Erythroblast (primary cell): ENCODE results near the gene PLEKHM3.
A peak's percentile ranks its signal among the peaks of the same experiment; 100 is the strongest.

Experiments used
- DNase-seq, 2 experiments: peaks; one replicate each; lab custom pipeline; 2025; lab: John Stamatoyannopoulos, UW
- GATA1 ChIP-seq: IDR thresholded peaks from 2 replicates; pipeline ENCODE4 v1.6.1; 2011; ENCODE audit warnings: low read depth, mild to moderate bottlenecking, control low read depth, low read length, moderate library complexity
- POLR2A ChIP-seq: IDR thresholded peaks from 2 replicates; pipeline ENCODE4 v1.6.1; 2011; ENCODE audit warnings: mild to moderate bottlenecking, low read length

The PLEKHM3 gene

GRCh38 chr2:207783514-207783913, 241.8 kb downstream of the PLEKHM3 start:
- no peak for DNase-seq
- TF ChIP-seq POLR2A: no peak
- no peak for TF ChIP-seq GATA1

- TF ChIP-seq GATA1: no peak
- TF ChIP-seq POLR2A: no peak
- DNase-seq: no peak
These were observed 242.9 kb downstream of the PLEKHM3 start for GRCh38 chr2:207782238-207783030.

- no peak for DNase-seq
- TF ChIP-seq POLR2A (no peak), GATA1 (no peak)
These were observed 245.8 kb downstream of the PLEKHM3 start for GRCh38 chr2:207779523-207779922.

- no peak for TF ChIP-seq POLR2A
- TF ChIP-seq GATA1: no peak
- no peak for DNase-seq
These were observed 246.9 kb downstream of the PLEKHM3 start for GRCh38 chr2:207778298-207778882.

GRCh38 chr2:207777124-207777523, 248.2 kb downstream of the PLEKHM3 start:
- DNase-seq: no peak
- TF ChIP-seq POLR2A (no peak), GATA1 (no peak)

GRCh38 chr2:207775473-207775872, 249.9 kb downstream of the PLEKHM3 start:
- no peak for DNase-seq
- TF ChIP-seq POLR2A (no peak), GATA1 (no peak)

GRCh38 chr2:207772844-207773205, 252.5 kb downstream of the PLEKHM3 start:
- TF ChIP-seq POLR2A: no peak
- TF ChIP-seq GATA1: no peak
- DNase-seq: no peak

GRCh38 chr2:207772081-207772843, 253.1 kb downstream of the PLEKHM3 start:
- no peak for TF ChIP-seq GATA1
- no peak for TF ChIP-seq POLR2A
- peak; percentile 69 to 79 for DNase-seq

- TF ChIP-seq GATA1: no peak
- no peak for TF ChIP-seq POLR2A
- DNase-seq: no peak
These were observed 253.9 kb downstream of the PLEKHM3 start for GRCh38 chr2:207771421-207771820.
